Activated CD4-positive, alpha-beta T cell treated with anti-CD3 and anti-CD28 coated beads, Interleukin-2, Interleukin-6, amounts not matched to agents 100 ng/mL and 50 ng/mL, durations not matched to agents 16 hours and 8 hours (primary cell): ENCODE measurements around the gene CTTN.

Experiments used
- DNase-seq: peaks from one replicate; pipeline ENCODE4 v3.0.0-alpha.2; 2020

CTTN gene

DNA sequence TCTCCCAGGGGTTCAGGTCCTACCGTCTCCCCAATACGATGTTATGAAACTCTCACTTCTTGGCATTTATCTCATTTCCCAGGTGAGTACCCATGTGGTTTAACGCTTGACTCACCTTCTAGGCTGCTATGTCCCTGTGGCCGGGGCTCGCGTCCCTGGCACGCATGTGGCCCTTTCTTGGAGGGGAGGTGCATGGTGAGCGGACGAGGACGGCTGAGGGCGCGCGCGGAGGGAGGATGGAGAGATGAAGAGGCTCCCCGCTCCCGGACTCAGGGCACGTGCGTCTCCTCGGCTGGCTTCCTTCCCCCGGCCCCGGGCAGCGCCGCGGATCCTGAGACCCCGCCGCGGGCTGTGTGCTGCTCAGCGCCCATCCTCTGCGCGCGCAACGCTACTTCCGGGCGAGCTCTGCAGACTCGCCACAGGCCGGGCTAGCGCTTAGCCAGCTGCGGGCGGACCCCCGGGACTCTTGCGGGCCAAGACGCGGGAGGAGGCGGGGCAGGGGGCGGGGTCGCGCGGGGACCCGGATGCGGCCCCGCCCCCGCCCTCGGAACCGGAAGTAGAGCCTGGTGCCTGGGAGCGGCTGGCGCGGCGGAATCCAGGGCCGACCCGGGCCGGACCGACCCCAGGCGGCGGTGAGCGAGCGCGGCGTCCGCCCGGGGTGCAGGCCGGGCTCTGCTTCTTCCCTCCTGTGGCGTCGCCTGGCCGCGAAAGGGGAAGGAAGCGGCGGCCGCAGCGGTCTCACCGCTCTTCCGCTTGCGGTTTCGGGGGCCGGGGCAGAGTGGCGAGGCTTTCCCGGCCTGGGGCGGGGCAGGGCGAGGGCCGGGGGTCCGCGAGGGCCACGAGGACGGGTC lies at the start of gene CTTN:
TSS of gene CTTN (plus strand) at position 547 of the 851 bp plus-strand sequence. CDS start 8,769 bp downstream, outside the sequence.
- peak; percentile 70 for DNase-seq

DNA sequence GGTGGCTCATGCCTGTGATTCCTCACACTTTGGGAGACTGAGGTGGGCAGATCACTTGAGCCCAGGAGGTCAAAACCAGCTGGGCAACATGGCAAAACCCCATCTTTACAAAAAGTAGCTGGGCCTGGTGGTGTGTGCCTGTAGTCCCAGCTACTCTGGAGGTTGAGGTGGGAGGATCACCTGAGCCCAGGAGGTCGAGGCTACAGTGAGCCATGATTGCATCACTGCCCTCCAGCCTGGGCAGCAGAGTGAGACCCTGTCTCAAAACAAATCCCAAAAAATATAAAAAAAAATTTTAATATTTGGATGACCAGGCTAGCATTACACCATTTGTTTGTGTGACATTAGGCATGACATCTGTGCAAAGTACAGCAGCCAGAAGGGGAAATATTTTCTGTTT lies 49.7 kb upstream of the CTTN start:
- DNase-seq, result no peak

DNA sequence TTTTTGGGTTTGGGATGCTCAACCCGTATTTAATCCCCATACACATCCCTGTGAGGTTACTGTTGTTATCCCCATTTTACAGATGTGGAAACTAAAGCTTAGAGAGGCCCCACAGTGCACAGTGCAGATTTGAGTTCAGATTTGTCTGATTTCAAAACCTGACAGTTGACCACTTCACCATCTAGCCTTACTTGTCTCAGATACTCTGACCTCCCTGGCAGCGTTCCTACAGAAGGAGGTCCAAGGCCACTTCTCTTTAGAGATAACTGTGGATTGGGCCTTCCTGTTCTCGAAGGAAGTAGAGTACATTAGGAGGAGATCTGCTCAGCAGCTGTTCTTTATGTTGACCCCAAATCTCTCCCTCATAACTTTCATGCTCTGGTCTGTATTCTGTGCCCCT lies 46.7 kb upstream of the CTTN start:
- no peak for DNase-seq

DNA sequence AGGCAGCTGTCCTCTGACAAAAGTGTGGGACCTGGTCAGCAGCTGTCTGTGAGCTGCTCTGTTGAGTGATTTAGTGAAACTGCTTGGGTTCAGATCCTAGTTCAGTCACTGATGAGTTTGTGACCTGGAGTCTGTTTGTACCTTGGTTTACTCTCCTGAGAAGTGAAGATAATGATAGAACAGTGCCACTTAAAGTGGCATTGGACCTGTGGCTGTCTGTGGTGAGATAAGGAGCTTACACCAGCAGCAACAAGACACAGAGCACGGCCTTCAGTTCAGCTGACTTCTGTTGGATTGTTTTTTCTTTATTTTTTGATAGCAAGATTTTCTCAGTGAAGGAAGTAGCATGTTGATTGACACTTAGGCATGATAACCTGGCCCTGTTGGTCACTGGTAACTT lies 46.2 kb upstream of the CTTN start:
- no peak for DNase-seq

DNA sequence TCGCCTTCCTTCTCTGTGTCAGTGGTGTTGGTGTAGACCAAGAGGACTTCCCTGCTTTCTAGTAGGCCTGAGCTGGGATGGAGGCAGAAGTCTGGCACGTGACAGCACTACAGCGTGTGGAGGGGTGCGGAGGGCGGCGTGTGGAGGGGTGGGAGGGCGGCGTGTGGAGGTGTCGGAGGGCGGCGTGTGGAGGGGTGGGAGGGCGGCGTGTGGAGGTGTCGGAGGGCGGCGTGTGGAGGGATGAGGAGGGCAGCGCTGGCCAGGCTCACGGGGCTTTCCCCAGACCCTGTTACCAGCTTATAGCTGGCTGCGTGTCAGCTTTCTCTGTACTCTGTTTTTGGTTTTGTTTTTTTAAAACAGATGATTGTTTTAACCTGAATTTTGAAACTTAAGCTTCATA lies 45.7 kb upstream of the CTTN start:
- no peak for DNase-seq

DNA sequence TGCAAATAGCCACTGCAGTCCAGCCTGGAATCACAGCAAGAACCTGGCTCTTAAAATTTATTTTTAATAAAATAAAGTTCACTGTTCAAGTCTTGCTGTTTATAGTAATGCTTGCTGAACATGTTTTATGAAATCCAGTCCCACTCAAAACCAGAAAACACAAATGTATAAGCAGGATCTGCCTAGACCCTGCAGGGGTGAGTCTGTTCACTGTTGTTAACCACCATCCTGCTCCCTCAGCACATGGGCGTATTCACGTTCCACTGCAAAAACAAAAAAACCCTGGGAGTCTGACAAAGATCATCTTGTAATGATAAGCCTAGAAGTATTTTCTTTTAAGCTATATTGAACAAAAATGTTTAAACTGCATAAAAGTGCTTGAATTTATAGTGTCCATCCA lies 45.0 kb upstream of the CTTN start:
- no peak for DNase-seq

DNA sequence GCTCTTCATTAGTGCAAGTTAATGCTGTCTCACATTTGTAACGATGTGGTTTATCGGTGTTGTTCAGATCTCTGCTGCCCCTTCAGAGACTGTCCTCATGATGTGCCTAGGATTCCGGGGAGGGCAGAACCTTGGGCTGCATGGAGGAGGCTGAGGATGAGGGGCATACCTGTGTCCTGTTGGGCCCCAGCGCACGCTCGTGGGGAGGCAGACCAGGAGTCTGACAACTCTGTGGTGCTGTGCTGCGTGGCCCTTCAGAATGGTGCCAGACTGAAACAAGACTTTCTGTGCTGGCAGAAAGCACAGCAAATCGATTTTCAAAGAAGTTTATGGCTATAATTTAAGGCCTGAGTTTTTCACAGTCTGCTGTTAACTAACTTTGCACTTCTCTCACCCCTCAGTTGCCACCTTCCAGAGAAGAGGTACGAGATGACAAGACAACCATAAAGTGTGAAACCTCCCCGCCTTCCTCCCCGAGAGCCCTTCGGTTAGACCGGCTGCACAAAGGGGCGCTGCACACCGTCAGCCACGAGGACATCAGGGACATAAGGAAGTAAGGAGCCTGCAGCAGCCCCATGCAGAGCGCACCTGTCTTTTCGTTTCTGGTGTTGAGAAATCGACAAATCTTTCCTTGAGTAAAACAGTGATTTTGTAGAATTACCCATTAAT lies 44.3 kb upstream of the CTTN start:
- no peak for DNase-seq

DNA sequence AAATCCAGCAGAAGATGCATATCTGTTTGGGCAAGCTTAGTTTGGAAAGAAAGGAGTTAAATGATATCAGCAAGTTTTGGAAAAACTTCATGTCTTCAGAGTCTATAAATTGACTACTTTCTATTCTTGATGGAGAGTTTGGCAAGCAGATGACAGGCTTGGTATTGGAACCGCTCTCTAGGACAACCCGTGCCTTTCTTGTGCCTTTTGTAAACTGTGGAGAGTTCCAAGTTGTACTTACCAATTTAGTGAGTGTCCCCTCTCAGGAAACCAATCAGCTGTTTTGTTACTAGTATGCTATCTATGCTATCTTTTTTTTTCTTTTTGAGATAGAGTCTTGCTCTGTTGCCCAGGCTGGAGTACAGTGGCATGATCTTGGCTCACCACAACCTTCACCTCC lies 43.7 kb upstream of the CTTN start:
- DNase-seq, result no peak

DNA sequence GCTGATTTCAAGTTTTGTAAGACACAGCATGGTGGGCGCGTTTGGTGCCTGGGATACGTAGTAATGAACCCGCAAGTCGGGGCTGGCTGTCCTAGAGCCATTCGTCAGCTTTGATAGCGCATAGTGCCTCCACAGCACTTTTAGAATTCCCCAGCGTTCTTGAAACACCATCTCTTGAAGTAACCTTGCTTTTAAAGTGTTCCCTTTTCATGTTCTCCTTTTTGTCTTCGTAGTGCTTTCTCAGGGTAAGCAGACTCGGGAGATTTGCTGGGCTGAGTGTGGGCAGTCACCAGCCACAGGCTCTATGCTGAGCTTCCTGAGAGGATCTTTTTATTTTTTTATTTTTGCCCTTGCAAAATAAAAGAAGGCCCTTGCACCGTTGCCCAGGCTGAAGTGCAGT lies 39.6 kb upstream of the CTTN start:
- no peak for DNase-seq

DNA sequence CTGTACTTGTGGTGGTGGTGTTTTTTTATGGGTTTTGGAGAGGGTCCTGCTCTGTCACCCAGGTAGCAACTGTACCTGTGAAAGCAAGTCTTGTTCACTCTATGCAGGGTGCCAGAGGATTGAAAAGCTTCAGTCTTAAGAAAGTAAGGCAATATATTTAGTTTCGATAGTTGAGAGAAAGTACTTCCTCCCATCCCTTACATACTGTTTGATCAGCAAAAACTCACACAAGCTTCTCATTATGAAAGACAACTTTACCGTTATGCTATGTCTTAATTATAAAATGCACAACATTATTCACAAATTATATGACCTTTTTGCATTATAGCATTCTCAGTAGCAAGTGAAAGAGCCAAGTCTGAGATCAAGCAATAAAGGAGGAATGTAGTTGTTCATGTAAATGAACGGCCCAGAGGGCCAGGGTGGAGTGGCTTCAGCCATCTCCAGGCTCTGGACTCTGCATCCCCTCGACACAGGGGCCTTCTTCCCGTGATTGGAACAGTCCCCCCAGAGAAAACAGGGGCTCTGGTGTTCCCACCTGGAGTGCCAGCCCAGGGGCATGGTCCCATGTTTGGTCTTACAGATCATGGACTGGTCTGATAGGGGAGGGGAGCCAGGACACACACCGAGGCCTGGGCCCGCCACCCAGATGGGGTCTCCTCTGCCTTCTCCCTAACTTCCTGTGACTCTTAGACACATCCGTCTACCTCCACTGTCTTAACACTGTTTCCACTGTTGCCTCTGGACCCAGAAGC lies 38.7 kb upstream of the CTTN start:
- DNase-seq, result no peak

DNA sequence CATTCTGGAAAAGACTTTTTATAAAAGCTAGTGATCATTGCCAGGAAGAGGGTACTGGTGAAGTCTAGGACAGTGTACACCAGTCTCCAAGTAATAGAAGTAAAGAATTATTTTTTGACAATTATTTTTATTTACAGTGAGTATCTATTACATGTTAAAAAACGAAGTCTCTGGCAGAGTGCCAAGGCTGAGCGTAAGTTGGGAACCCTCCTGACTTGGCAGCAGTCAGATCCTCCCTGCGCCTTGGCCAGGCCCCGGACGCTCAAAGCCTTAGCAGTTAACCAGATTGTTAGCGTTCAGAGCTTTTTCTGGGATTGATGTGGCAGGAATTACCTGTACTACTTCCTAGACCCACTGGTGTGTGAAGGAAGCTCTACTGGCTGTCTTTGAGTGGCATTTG lies 38.1 kb upstream of the CTTN start:
- DNase-seq, result no peak

DNA sequence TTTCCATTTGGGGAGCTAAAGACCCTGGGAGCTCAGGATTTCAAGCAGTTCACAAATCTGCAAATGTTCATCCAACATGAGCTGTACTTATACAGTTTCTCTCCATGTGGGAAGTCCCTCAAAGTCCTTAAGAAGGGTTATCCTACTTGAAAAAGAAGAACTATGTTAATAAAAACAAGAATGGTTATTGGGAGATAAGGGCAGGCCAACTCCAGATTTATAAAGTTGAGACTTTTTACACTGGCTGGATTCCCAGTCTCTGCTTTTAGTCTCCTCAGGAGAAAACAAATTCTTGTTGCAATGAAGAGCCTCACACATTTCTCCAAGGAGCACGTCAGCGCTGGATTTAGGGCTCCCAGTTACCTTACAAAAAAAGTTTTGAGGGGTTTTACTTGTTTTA lies 34.2 kb upstream of the CTTN start:
- DNase-seq, result no peak

DNA sequence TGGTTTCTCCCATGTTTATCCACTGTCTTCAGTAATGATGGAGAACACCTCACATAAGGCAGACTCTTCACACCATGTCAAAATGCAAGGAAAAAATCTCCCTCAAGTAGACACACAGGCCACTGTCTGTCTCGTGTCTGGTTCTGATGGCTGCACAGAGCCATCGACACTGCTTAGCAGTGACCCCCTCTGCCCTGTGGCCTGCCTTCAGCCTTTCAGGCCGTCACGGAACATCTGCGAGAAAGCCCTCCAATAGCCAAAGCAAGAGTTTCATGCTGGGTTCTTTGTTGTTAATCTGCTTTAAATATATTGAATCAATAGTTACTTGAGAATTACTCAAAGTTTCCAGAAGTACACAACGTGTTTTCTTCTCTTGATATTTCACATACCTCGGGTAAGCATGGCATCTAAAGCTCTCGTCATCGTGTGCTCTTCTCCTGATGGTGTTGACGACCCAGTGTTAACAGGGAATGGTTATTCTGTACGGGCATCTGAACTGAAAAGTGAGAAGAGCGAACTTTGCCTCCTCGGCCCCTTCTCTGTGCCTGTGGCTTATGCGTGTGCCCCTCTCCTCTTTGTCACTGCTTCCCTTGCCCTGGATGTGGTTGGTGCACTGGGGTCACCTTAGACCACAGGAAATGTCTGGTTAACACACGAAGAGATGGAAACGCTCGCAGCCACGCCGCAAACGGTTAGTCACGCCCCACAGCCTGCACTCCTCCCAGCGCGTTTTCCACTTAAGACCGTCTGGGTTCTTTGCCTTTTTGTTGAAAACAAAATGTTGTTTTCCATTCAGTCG lies 33.4 kb upstream of the CTTN start:
- peak; percentile 85 for DNase-seq

DNA sequence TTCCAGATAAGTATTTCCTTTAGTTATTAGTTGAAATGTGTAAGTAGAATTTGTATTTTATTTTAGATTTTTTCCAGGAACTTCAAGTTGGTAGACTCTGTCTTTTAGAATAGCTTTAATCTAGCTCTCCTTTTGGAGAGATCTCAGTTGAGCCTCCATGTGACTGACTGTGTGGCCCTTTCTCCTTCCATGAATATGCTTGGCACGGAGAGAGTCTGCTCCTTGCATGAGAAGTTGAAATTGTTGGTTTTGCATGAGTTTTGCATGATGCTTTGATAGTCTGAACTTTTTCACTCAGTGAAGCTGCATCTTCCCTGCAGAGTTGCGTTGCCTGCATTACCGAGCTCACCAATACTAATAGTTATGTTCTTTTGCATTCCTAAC lies 32.8 kb upstream of the CTTN start:
- no peak for DNase-seq

DNA sequence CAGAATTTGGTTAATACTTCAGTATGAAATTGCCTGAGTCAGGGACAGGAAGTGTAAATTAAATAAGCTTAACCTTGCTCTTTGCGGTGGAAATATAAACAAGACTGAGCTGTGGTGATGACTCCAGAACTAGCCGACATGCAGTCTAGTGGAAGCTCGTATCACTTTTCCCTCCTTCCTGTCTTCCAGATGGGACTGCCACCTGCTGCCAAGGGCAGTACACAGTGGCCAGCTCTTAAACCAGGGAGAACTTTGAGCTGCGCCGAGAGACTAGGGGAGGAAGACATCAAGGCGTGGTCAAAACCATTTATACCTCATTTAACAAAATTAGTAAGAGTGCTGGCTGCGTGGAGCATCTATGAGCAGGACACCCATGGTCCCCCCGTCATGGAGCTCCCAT lies 31.3 kb upstream of the CTTN start:
- DNase-seq, result no peak

DNA sequence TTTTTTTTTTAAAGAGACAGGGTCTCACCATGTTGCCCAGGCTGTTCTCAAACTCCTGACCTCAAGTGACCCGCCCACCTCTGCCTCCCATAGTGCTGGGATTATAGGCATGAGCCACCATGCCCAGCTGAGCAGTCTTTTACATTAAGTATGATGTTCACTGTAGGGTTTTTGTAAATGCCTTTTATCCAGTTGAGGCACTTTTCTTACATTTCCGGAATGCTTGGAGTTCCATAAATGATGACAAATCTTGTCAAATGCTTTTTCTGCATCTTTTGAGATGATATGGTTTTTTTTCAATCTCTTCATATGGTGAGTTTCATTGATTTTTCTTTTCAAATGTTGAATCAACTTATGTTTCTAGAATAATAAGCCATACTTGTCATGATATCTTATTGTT lies 29.4 kb upstream of the CTTN start:
- DNase-seq, result no peak

DNA sequence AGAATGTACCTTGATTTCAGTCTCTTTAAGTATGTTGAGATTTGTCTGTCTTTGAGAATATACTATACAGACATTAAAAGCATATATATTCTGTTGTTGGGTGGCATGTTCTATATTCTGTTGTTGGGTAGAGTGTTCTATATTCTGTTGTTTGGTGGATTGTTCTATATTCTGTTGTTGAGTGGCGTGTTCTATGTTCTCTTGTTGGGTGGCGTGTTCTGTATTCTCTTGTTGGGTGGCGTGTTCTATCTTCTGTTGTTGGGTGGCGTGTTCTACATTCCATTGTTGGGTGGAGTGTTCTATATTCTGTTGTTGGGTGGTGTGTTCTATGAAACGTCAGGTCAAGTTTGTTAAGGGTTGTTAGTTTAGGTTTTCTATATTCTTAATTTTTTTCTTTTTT lies 27.1 kb upstream of the CTTN start:
- DNase-seq, result no peak

DNA sequence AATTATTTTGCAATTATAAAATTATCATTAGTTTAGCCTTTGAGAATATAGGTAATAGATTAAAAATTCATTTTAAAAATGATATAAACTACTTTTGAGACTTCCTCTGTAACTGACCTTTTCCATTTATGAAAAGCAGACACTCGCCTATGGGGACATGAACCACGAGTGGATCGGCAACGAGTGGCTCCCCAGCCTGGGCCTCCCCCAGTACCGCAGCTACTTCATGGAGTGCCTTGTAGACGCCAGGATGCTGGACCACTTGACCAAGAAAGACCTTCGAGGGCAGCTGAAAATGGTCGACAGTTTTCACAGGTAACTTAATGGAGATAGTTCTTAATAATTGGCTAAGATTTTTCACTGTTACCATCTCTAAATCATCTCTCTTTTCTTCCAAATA lies 26.3 kb upstream of the CTTN start:
- DNase-seq, result no peak

DNA sequence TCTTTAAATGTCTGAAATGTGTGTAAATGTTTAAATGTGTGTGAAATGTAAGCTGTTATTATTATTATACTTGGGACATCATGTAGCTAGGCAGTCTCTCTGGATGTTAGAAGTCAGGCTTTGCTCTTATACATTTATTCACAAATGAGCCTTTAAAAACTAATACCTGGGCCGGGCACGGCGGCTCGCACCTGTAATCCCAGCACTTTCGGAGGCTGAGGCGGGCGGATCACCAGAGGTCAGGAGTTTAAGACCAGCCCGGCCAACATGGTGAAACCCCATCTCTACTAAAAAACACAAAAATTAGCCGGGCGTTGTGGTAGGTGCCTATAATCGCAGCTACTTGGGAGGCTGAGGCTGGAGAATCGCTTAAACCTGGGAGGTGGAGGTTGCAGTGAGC lies 21.7 kb upstream of the CTTN start:
- DNase-seq, result no peak

DNA sequence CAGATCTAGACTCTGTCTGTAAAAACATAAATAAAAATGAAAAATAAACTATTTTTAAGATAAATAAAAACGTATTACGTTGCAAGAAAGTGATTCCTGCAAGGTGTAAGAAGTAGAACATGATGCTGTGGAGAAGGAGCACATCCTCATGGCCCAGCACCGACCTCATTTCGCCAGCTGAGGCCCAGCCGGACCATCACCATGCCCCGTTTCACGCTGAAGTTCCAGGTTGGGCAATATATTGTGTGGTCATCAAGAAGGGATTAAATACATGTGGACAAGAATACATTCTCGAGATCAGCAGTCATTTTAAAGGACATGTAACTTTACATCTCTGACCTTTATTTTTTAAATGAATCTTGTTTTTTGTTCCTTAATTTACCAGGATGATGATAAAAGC lies 20.7 kb upstream of the CTTN start:
- DNase-seq, result no peak

DNA sequence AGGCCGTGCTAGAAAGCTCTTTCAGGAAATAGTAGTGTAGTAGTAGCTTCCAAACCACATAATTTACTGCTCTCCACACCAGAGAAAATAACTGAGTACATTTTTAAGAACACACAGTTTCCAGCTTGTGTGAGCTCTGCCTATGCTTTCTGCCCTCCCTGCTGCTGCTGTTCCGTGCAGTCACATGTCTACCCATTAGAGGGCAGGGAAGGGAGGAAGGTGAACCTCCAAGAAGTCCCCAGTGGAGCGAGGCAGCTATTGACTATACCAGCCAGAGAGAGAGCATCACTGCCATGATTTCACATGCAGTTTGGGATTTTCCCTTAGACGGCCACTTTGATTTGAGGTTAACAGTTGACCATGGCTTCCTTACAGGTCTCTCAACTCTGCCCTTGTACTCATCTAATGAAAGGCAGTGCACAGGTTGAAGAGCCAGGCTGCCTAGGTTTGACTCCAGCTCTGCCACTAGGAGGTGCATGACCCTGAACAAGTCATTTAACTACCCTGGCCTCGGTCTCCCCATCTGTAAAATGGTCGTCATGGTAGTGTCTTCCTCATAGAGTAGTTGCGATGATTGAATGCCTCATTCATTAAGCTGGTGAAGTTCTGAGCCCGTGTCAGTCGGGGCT lies 19.7 kb upstream of the CTTN start:
- DNase-seq, result no peak

DNA sequence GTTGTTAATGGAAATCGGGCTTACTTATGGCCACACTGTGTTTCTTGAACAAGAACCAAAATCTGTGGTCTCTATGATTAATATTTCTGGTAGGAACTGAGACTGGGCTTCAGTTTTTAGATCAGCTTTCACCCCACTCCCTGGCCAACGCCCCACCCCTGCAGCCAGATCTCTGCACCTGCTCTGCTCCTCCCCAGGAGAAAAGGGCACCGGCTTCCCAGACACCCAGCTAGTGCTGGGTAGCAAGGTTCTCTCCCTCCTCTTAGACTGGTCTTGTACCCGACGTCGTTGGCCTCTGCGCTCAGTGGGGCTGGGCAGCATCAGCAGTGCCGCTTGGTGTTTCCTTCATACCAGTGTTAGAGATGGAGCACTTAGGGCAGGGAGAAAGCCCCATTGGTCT lies 17.0 kb upstream of the CTTN start:
- no peak for DNase-seq
